Measurements from ENCODE around the gene SRPRA.

- TF ChIP-seq CTCF (IDR thresholded peaks at IDR 0.05) (no peak), EP300 (IDR thresholded peaks at IDR 0.05) (no peak)
Observed at GRCh38 chr11:126263489-126263888, 5.2 kb downstream of the SRPRA start.

Data from tibial nerve (tissue), 4 donors.